NCI-H1105 (cell line): ENCODE measurements around the gene KRTAP21-1.
"Not testable (repeated sequence)": the region's sequence is repeated elsewhere in the genome, so short reads cannot be mapped to it uniquely, and the experiment has no call there.

ENCODE experiments used
- DNase-seq: peaks from one replicate; lab custom pipeline; 2025; lab: John Stamatoyannopoulos, UW

The KRTAP21-1 gene

DNA sequence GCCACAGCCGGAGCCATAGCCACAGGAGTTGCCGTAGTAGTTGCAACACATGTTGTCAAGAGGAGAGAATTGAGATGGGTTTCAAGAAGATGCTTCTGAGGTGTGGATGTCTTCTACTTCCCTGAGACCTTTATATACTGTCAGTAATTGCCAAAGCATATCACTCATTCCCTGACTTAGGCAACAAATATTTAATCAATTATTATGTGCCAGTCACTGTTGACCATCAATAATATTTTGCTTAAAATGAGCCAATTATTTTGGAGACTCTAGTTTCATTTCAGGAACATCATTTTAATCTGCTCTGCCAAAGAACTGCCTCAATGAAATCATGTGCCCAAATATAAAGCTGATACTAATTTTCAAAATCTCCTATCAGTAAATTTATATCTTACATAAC is at the start of gene KRTAP21-1:
KRTAP21-1 (minus strand) TSS at position 101 of the 400 bp plus-strand sequence; CDS start at position 51, 50 bp downstream.
- DNase-seq: not testable (repeated sequence)

DNA sequence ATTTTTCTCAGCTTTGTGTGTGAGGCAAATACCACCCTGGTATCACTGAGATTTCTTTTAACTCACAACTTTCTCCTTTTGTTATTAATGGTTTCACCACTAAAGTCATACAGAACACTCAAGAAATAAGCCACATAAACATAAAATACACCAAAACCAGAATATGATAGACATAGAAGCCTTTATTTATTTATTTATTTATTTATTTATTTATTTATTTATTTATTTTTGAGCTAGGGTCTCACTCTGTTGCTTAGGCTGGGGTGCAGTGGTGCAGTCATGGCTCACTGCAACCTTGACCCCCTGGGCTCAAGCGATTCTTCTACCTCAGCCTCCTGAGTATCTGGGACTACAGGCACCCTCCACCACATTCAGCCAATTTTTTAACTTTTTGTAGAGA is 45.4 kb upstream of the KRTAP21-1 start:
- no peak for DNase-seq

DNA sequence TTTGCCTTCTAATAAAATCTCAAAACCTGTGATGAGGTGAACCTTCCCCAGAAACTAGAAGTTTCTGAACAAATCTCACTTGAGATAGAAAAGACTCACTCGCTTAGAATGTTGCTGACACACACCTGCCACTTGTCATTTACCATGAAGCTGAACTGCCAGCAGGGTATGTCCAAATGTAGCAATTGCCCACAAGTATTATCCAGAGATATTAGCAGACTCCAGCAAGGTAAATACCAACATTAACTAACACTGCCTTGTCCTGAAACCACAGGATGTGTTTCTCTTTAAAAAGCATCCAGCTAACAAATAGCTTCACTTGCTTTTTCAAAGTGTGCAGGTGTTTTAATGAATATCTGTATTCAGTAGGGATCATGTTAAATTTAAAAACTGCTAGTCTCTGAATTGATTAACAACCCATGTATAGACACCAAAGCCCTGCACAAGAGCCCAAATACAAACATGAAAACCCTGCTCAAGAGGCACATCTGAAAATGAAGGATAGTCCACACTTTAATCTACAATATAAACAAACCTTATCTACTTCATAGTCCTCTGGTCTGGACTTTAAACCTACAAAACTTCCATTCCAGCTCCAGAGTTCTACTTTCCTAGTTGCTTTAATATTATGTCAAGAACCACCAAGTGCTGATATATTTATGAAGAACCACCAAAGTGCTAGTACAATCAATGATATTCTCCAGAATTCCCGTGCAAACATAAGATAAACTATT is 38.5 kb upstream of the KRTAP21-1 start:
- DNase-seq: no peak

DNA sequence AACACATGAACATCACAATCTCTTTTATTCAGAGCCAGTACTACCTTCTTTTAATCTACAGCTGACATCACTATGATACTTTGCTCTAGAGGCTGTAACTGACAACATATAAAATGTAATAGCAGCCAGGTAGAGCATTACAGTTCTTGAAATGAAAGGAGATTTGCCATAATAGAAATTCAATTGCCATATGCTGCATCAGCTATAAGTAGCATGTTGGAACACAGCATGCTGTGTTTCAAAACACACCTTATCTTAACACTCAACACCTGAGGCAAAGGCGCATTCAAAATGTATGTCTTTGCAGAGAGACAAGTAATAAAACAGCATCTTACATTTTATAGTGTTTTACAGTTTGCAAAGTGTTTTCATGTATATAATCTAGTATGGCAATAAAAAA is 24.0 kb upstream of the KRTAP21-1 start:
- DNase-seq: no peak

DNA sequence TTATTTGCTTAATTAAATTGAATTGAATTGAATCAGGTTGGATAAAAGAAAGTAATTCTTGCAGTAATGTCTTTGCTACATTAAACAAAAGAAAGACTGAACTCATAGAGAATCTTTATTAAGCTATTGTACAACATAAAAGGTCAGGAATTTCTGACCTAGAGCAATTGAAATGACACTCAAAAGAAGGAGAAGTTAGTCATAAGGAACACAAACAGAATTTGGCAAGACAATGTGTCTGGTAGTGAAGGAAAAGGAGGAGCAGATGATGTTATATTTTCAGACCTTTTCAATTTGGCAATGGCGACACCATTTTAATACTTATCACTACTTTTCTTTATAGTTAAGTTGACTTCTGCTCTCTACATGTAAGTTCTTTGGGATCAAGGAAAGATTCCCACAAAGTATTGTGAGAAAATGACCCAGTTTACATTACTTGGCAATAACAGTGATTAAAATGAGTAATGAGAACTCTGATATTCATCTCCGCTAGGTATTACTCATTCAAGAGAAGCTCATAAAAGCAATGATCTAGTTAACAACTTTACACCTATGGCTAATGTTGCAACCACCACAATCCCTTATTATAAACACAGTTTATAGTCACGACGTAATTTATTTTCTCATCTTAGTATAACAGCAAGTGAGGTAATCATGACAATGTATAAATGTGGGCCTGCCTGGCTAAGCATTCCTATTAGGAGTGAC is 14.7 kb upstream of the KRTAP21-1 start:
- DNase-seq: no peak

DNA sequence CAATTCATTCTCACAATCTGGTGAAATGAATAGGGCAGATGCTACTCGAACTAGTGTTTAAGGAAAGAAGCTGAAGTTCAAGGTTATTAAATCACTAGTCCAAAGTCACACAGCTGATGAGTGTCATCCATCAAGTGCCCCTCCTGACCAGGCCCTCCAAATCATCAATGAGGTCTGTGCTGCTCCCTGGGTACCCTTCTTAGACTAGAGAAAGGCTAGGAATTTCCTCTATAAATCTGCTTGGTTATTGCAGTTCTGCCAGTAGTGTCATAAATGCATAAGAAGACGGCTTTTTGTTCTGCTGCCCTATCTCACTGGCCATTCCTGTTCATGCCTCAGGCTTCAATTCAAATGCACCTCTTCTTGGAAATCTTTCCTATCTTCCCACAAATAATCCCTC is 5.5 kb upstream of the KRTAP21-1 start:
- no peak for DNase-seq

DNA sequence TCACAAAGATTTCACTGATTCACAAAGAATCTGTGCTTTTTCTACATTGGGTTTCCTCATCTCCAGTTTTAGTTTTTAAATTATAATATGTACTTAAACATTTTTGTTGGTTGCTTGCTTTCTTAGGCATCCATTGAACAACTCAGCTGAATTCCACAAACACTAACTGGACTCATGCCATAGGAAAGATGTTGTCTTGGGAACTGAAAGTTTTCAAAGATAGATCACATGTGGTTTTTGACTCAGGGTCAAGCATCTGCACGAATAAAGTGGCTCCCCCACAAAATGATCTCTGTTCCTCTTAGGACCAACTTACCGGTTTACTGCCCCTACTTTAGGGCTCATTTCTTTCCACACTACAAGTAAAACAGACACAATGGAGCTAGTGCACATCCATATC is 3.1 kb upstream of the KRTAP21-1 start:
- no peak for DNase-seq

DNA sequence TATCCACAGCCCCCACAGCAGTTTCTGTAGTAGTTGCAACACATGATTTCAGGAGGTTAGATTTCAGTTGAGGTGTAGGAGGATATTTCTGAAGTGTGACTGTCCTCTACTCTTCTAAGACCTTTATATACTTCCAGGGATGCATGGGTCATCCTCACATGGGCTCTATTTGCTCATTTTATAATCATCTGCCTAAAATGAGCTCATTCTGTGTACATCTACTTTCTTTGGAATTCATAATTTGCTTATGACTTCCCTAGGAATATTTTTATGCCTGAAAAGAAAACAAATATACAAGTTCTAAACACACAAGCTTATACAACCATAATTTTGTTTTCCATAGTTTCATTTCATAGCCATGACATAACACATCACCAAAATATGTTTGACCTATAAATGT is 8.1 kb downstream of the KRTAP21-1 start, which contains the start of gene KRTAP21-2:
KRTAP21-2 (minus strand) TSS at position 101 of the 400 bp plus-strand sequence; CDS start at position 44, 57 bp downstream.
- DNase-seq: no peak

DNA sequence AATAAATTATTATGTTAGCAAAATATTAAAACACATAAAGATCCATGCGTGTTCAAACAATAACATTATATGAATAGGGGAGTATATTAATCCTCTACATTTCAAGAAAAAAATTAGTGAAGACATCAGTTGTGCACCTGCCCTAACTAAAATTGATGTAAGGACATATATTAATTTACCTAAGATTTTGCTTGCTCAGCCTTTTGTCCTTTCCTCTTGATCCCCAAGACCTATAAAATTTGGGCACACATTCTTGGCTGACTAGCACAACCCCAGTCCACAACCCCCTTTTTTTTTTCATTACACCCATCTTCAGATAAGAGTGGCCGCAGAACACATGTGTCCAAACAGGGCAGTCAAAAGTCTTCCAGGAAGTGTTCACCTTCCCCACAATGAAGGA is 14.8 kb downstream of the KRTAP21-1 start:
- no peak for DNase-seq

DNA sequence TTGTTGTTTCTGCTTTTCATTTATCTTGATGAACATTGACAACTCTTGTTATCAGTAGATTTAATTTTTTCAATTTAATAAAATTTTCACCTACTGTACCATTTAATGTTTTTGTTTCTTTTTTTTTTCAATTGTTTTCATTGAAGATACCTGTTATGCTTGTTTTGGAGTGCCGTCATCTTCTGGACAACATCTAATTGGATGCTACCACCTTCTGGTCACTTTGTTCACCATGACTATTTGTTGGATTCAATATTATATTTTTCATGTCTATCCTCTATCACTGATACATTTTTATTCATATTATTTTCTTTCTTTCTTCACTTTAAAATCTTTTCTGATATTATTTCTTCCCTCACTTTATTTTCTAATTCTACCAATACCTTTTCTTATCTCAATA is 22.2 kb downstream of the KRTAP21-1 start:
- no peak for DNase-seq

DNA sequence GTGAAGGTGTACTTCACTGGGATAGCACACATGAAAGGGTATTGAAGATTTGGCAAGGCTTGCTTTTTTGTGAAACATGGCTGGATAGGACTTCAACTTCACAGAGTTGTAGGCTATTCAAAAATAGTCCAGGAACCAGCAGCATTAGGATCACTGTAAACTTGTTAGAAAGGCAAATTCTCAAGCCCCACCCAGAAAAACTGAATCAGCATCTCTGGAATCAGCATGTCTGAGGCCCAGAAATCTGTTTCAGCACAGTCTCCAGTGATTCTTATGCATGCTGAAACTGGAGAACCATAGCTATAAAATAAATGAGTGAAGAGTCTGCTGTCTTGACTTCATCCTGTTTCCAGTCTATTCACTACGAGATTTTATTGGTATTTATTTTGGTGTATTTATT is 28.5 kb downstream of the KRTAP21-1 start:
- DNase-seq: no peak

DNA sequence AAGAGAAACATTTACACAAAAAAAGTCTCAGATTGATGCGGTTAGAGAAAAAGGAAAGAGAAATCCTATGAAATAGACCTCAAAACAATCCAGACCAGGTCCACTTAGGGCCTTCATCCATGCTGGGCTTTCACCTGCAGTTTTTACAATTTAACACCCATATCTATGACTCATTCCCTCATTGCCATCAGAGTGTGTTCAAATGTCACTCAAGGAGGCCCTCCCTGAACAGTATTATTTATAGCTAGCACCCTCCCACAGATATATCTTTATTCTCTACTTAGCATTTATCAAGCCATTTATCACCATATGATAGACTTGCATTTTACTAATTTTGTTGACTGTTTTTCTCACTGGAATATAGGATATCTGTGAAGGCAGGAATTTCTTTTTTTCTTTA is 35.8 kb downstream of the KRTAP21-1 start:
- DNase-seq: no peak

DNA sequence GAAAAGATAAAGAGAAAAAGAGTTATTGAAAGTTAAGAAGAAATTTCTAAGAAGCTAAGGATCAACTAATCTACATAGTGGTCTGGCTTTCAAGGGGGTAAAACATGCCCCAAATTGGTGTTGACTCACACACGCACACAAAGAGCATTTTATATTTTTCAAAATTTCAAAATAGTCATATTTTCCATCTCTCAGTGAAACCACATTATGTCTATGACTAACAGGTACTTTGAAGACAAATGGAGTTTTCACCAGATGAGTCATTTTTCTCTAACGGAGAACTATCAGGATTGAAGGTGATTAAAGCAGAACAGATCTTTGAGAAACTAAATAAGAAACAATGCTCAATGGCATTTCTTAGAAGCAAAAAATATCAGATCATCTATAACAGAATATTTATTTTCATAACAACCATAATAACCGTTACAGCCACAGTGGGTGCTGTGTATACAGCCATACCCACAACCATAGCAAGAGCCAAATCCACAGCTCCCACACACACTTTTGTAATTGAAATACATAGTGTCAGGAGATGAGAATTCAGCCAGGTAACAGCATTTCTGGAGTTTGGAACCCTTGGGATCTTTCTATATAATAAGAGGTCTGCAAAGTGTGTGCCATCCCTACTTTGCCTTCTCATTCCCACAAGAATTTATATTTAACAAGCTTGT is 36.9 kb downstream of the KRTAP21-1 start, which contains the start of gene KRTAP21-3:
KRTAP21-3 (minus strand) TSS at position 539 of the 671 bp plus-strand sequence; CDS start at position 521, 18 bp downstream.
- DNase-seq: no peak

DNA sequence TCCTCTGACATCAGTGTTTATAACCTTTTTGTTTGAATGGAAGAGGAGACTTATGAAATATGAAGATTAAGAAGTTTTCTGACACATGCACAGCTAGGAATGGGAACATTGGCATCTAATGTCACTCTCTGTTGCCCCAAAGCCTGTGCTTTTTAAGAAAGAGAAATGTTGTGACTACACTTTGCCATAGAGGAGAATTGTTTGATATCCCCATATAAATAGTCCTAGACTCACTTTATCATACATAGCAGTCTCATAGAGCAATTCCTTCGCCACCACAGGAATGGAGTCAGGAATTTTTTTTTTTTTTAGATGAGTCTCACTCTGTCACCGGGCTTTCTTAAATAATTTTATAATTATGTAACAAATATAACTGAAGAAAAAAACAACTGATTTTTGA is 38.1 kb downstream of the KRTAP21-1 start:
- no peak for DNase-seq

DNA sequence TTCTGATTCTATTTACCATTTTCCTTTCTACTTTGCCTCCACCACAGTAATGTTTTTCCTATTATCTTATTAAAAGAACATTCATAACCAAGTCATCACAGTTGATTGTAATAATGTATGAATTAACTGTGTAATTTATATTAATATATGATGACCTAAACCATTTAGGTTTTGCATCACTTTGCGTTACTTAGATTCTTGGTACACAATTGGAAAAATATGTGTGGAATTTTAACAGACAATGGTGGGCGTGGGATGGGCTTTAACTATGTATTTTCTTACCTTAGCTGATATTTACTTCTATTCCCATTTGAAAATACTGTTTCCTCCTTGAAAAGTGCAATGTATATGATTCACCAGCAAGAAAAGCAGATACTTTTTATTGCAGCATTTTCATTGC is 40.3 kb downstream of the KRTAP21-1 start:
- no peak for DNase-seq

DNA sequence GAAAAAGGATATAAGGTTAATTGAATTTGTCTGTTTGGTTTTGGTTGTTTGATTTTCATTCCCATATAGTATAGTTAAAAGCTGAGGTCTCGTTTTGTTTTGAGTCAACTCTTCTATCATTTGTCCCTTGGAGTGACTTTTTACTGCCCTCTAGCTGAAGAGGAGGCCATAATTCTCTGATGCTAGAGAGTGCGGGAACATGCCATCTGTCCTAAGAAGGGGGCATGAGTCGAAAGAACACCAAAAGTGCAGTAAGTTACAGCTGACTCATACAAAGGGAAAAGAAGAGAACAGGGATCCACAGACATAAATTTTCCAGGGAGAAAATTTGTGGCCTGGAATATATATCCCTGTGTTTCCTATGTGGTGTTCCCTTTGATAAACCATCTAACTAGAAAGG is 40.8 kb downstream of the KRTAP21-1 start:
- DNase-seq: no peak

DNA sequence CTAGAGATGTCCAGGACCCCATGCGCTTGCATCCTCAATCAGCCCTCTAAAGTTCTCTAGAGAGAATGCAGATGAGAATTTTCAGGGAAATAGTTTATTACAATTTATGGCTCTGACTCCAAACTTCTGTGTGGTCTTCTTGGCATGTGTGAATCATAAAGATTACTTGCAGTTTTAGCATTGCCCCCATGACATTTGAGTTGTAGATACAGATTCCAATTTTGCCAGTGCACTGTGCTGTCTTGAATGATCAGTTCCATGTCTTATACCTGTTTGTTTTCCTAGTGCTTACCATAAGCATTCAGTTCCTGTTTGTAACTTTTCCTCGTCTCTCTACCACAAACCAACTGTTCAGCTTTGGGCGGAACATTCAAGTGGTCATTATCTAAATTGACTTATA is 41.5 kb downstream of the KRTAP21-1 start:
- DNase-seq: no peak

DNA sequence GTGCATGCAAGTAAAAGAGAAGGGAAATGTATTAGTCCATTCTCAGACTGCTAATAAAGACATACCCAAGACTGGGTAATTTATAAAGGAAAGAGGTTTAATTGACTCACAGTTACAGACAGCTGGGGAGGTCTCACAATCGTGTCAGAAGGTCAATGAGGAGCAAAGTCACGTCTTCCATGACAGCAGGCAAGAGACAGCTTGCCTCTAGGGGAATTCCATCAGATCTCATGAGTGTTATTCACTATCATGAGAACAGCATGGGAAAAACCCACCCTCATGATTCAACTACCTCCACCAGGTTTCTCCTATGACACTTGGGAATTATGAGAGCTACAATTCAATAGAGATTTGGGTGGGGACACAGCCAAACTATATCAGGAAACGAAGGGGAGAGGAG is 44.7 kb downstream of the KRTAP21-1 start:
- DNase-seq: no peak

DNA sequence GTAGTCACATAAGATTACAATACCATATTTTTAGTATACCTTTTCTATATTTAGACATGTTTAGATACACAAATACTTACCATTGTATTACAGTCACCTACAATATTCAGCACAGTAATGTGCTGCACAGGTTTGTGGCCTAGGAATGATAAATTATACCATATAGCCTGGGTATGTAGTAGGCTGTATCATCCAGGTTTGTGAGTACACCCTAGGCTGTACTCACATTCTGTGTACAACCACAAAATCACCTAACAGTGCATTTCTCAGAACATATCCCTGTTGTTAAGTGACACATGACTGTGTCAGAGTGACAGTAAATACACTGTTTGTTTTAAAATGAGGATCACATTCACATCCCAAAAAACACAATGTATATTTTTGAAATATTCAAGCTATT is 47.8 kb downstream of the KRTAP21-1 start:
- no peak for DNase-seq
